Keratinocyte (primary cell): ENCODE measurements around the gene STK16.

Source experiments
- CTCF ChIP-seq, 3 experiments: IDR thresholded peaks in 1 of 3; conservative IDR thresholded peaks in 1 of 3; optimal IDR thresholded peaks in 1 of 3; 2 replicates in 2 of 3; 3 replicates in 1 of 3; pipeline versions ENCODE3 to v1.5.1; 2011; ENCODE audit warnings: low read length in 3 of 3, mild to moderate bottlenecking in 3 of 3, moderate library complexity in 2 of 3, control low read depth in 1 of 3, inconsistent platforms in 1 of 3; ENCODE audit not compliant: insufficient read depth in 2 of 3; ENCODE audit errors: extremely low read depth in 1 of 3
- EZH2 ChIP-seq: IDR thresholded peaks from one replicate; pipeline ENCODE4 v1.6.1; 2012; ENCODE audit warnings: inconsistent platforms, mild to moderate bottlenecking, low read length, moderate library complexity

DNA sequence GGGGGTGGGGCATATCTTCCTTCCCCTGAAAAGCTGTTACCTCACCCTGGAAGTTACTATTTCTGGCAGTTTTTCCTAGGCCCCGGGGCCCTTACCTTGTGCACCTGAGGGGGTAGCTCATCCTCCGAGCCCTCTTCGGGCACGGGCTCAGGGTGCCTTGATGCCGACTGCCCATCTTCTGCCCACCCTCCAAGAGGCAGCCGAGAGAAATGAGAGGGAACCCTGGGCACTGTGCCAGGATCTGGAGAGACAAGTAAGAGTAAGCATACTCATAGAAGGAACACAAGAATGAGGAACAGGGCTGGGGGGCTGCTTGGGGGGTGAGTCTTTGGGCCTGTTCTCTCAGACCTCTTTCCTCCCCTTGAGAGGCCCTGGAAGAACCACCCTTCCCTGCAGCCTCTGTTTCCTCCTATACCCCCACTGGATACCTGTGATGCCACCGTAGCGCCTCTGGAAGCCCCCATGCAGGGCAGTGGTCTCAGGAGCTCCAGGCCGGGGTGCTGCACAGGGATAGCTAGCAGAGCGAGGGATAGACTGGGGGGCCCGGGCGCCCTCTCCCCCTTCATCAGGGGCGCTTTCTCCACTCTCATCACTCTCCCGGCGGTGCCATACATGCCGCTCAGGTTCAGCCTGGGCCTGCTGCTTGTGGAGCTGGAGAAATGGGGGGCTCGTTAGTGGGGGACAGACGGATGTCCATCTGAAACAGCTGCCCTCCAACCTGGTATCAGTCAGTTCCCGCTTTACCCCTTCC is 24.5 kb upstream of the STK16 start:
- TF ChIP-seq CTCF (optimal IDR thresholded peaks at IDR 0.05 in 1 of 3, IDR thresholded peaks at IDR 0.05 in 1 of 3, conservative IDR thresholded peaks at IDR 0.05 in 1 of 3; ENCODE audit: extremely low read depth in 1 of 3, insufficient read depth in 2 of 3, low read length in 3 of 3) (no peak), EZH2 (no peak)
